GM21360 (cell line): ENCODE measurements around the gene HOXA5.

Source experiments
- ATAC-seq: cut with Tn5 transposase; IDR thresholded peaks from one replicate; pipeline ENCODE4 v1.9.1; 2021; ENCODE audit warnings: mild to moderate bottlenecking, moderate library complexity; ENCODE audit not compliant: unreplicated experiment

HOXA5 gene

GRCh38 chr7:27109466-27110185 is 33.9 kb downstream of the HOXA5 start:
- no peak for ATAC-seq

- ATAC-seq: no peak
These were observed 34.9 kb downstream of the HOXA5 start for GRCh38 chr7:27108390-27109127.

DNA sequence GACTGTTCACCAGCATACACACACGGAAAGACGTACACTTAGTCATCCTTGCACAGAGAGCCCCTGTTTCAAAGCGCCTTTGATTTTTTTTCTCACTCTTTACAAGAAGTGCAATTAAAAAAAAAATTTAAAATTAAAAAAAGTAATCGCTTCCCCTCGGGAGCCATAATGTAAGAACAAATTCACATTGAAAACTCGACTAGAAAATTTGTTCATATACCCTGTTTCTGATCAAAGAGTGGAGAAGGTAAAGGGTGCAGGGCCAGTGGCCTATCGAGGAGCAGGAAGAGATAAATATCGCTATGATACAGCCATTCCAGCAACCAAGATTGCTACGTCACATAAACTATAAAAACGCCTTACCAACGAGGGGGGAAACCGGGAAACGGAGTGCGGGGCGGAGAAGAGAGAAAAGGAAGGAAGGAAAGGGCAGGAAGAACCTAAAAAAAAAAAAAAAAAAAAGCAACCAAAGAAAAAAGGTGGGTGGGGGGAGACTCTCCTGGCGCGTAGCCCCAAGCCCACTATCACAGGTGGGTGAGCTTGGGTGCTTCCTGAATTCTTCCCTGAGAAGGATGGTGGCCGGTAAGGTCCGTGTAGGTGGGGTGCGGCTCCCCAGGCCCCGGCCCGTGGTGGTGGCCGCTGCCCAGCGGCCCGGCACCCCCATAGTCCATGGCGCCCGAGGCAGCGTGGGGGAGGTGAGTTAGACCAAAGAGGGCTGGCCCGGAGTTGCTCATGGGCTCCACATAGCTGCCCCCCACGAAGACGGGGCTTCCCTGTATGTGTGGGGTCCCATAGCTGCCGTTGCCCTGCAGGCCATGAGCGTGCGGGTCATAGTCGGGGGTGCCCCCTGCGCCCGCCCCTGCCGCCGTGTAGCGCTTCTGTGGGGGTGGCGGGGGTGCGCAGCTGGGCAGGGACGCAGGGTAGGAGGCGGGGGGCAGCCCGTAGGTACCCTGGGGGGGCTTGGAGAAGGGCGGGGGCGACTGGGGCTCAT is 35.8 kb downstream of the HOXA5 start:
- no peak for ATAC-seq

GRCh38 chr7:27106901-27107240 is 36.6 kb downstream of the HOXA5 start:
- ATAC-seq: no peak

GRCh38 chr7:27106181-27106900 is 37.1 kb downstream of the HOXA5 start:
- no peak for ATAC-seq

- ATAC-seq: no peak
These were observed 38.0 kb downstream of the HOXA5 start for GRCh38 chr7:27105301-27106031.

- ATAC-seq: no peak
These were observed 39.0 kb downstream of the HOXA5 start for GRCh38 chr7:27104341-27105058.

GRCh38 chr7:27103489-27104226 is 39.8 kb downstream of the HOXA5 start:
- no peak for ATAC-seq

DNA sequence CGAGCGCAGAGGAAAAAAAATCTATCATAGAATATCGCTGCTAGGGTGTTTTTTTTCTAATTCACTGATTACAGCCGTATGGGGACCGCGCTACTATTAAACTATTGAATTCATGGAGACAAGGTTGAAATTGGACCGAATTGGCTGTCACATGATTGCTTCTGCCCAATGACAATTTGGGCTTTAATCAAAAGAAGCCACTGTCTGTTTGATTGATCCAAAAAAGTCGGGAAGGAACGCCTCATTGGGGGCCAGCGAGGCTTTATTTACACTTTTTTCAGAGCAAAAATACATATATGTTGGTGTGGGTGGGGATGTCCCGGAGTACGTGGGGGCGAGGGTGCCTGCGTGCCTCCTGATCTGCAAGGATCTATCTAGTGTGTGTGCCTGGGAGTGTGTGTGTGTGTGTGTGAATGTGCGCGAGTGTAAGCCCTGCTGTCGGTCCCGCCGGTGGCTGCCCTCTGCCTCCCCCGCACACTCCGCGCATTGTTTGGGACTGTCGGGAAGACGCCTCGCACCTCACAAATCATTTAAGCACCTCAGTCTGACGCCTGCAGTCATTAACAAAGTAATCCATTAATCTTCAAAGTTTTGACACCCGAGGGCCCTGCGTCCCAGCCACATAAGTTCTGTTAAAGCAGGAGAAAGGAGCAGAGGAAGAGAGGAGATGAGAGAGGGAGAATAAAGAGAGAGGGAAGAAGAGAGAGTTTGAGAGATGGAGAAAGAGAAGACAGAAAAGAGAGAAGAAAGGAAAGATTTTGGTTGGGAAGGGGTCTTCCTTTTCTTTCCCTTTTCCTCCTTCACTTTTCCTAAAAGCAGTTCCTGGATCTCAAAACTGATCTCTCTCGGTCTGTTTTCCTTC is 40.7 kb downstream of the HOXA5 start, which contains the start of gene HOXA2:
TSS of gene HOXA2 (minus strand) at position 103 of the 862 bp plus-strand sequence. CDS start 183 bp downstream, outside the sequence.
- no peak for ATAC-seq

DNA sequence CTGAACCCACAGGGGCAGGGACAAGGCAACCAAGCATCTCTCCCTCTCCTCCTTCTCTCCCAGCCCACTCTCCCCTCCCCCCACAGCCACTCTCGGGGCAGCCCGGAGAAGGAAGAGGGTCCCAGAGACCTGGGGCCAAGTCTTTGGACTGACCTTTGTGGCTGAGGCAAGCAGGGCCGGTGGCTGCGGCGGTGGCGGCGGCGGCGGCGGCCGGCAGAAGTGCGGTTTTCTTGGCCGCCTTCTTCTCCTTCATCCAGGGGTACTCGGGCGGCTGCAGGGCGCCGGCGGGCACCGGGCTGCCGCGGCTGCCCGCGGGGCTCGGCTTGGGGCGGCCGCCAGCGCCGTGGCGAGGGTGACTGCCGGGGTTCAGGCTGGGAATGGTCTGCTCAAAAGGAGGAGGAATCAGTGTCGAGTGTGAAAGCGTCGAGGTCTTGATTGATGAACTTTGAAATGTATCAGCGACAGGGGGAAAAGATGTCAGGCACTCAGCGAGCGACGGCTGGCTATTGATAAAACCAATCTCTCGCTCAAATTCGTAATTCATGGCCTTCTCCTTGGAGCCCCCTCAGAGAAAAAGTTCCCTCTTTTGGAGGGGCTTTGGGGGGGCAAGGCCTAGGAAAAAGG is 41.4 kb downstream of the HOXA5 start:
- ATAC-seq: no peak

DNA sequence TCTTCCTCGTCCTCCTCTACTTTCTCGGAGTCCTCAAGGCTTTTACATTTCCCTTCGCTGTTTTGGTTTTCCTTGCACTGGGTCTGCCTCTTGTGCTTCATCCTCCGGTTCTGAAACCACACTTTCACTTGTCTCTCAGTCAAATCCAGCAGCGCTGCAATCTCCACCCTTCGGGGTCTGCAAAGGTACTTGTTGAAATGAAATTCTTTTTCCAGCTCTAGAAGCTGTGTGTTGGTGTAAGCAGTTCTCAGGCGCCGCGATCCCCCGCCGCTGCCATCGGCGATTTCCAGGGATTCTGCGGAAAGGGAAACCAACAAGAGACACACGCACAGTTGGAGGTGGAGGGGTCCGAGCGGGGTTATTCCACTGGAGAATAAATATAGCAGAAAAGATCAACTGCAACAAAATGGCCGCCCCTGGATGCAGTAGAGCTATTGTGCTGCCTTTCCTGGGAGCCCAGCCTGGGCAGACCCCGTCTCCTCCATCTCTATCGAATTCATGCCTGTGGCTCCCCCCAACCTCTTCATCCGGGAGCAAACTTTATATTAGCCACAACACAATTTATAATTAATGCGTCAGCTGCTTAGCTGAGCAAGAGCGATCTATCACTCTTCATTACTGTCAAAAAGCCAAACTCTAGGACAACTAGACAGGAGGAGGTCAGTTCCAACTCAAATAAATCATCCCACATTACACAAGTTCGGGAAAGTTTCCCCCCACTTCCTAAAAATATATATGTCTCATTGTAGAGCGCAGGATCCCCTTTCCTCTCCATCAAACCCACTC is 42.1 kb downstream of the HOXA5 start:
- no peak for ATAC-seq

DNA sequence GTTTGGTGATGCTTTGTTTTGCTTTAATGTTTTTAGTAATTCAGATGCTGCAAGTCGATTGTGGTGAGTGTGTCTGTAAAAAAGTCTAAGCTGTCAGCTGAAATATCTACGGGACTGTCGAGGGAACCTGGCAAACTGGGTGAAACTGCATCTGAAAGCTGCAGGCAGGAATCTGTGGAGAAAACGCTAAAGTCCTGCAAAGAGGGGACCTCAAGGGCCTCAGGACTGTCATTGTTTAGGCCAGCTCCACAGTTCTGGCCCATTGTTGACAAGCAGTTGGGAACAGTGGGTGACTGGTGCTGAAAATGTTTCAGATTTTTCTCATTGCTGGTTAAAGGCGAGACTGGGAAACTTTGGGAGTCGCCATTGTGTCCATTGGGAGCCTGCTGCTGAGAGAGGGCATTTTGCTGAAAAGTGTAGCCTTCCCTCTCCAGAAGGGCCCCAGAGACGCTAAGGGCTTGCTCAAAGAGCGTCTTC is 42.7 kb downstream of the HOXA5 start:
- no peak for ATAC-seq

DNA sequence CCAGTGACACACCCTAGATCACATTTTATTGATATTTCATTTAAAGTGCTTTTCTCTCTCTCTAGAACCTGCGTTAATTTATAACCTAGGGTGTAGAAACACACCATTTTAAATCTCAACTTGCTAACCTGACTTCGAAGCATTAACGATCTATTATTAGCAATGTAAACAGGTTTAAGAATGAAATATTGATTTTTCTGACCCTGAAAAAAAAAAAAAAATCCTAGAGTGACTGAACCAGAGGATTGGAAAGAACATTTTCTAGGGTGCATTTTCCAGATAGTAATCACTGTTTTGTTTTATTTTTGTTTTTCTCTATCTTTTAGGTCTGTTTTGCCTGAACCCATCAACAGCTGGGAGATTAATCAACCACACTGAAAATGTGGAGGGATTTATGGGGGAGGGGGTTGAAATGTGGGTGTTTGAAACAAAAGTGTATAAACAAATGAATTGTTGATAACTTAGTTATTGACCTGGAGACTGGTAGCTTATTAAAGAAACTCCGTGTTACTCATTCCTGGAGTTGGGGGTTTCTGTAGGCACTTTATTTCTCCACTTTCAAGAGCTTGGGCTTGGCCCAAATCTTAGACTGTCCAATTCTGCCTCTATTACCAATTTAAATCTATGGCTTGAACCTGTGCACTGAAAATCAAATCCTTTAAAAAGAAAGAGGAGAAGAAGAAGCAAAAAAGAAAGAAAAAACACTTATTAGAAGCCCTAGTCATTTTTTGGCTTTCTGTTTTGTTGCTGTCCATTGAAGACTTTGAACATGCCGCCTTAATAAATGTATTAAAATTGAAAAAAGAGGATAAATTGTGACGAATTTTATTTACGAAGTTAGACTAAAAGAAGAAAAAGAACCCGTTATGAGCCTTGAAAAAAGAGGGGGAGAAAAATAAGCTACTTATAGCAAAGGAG is 43.8 kb downstream of the HOXA5 start:
- no peak for ATAC-seq

DNA sequence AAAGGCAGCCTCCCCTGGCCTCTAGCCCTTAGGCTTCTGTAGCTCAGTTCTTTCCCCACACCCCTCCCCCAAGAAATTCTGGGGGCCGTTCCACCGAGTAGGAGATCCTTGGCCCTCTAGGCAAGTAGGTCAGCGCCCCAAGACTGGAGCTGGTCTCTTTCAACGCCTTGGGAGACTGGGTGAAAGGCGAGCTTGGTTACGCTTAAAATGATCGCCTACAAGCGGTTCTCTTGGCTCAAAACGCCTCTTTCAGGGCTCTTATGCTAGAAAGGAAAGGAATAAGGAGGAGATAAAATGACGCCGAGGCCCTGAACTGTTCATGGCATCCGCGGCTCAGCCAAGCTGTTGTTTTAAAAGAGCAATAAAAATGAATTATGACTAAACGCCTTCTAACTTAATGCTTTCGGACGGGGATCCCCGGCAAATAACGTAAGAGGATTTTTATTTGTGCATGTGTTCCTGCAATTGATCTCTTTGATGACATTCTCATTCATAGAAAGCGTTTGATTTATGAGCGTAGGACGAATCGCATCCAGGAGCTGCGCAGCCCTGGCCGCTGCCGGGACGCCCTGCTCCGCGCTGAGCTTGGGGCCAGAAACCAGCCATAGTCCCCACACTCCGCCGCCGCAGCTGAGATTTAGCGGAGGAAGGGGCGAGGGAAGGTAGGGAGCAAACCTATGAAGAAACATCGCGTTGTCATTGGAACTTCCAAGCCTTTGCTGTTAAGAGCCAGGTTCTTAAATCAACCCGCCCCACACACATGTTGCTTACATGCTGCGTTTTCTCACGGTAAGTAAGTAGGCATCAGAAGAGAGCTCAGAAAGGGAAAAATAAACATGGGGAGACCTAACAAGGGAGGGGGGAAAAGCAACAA is 44.7 kb downstream of the HOXA5 start:
- ATAC-seq: no peak
